HG03469 (cell line): ENCODE measurements around the gene BCAS1.
A peak's percentile ranks its signal among the peaks of the same experiment; 100 is the strongest.

ENCODE experiments used
- ATAC-seq: cut with Tn5 transposase; IDR thresholded peaks from one replicate; pipeline ENCODE4 v1.9.1; 2021; ENCODE audit warnings: mild to moderate bottlenecking, moderate library complexity, moderate number of reproducible peaks; ENCODE audit not compliant: unreplicated experiment

Gene BCAS1

DNA sequence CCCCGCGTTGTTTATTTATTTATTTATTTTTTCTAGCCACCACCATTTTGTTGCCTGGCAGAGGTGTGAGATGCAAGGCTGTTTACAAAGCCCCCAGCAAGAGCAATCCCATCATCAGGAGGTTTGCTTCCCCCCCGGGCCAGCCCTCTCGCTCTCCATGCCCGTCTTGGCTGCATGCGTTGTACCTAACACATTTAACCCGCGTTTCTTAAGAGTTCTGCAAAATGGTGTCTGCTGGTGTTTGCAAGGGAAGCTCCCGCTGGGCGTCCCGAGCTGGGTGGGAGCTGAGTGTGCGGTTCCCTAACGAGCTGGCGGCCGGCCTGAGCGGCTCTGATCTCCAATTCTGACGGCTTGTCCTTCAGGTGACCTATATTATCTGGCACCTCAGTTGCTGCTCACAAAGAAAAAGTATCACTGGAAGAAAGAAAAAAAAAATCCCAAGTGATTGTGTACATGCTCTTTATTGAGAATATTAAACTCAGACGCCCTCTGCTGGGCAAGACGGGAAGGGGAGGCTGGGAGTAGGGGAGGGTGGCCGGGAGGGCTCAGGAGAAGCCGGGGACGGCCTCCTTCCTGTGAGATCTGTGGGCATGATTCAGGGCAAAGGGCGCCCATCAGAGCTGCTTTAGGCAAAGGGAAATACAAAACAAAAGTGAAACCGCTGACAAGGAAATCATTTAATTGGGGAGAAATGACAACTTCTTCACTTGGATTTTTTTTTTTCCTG, 154.8 kb downstream of the BCAS1 start:
- ATAC-seq, result no peak

DNA sequence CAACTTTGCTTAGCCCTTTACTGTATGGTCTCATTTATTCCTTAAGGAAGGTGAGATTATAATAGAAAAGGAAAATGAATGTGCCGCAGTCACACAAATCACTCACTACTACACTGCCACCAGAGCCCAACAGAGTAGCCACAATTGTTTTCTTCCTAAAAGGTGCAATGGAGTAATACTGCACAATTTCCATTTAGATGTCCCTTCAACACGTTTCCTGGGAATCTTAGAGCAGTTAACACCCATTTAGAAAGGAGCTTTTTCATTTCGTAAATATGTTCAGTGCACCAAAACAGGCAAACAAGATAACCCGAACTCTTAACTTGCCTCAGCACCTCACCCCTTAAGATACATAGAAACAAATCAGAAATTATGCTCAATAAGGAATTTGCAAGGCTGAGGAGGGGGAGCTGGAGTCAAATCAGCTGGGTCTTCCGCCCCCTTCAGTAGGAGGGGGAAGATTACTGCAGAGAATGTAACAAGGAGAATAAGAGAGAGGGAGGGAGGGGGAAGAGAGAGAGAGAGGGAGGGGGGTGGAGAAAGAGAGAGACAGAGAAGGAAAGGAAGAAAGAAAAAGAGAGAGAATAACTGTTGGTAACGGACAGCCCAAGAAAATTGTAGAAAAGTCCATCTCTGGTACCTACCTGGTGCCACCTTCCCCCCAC, 155.5 kb downstream of the BCAS1 start:
- no peak for ATAC-seq

DNA sequence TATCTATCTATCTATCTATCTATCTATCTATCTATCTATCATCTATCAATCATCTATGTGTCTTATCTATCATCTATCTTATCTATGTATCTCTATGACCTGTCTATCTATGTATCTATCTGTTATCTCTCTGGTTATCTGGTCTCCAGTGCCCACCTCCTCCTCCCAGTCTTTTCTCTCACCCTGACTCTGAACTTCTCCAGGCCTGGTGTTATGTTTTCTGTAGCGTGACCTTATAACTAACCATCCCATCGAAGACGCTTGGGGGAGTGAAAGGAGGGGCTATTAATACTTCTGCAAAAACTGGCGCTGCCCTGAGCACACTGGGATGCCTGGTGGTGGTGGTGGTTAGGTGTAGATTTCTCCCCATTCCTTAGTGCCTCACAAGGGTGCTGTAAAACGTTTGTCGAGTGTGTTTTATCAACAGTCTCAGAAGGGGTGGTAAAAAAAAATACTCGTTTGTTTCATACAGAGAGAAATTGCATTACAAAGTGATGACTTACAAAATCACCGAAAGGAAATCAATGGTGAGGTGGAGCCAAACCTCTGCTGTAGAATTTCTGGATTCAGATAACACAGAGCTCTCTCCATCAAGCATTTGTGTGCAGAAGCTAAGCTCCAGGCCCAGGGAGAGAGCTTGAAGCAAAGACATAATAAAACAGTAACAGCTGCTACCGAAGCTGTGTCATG, 156.2 kb downstream of the BCAS1 start:
- ATAC-seq, result no peak

DNA sequence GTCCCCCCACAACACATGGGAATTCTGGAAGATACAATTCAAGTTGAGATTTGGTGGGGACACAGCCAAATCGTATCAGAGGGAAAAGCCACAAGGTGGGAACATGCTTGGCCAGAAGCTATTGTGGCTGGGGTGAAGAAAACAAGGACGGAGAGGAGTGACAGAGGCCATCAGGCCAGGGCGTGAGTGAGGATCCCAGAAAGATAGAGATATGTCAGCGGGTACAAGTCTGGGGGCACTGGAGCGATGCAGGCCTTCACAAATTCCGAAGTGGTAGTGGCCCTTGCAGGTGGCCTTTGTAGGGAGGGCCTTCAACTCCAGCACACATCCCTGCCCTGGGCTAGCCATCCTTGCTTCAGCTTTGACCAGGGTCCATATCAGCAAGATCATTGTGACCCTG, 159.1 kb downstream of the BCAS1 start:
- no peak for ATAC-seq

DNA sequence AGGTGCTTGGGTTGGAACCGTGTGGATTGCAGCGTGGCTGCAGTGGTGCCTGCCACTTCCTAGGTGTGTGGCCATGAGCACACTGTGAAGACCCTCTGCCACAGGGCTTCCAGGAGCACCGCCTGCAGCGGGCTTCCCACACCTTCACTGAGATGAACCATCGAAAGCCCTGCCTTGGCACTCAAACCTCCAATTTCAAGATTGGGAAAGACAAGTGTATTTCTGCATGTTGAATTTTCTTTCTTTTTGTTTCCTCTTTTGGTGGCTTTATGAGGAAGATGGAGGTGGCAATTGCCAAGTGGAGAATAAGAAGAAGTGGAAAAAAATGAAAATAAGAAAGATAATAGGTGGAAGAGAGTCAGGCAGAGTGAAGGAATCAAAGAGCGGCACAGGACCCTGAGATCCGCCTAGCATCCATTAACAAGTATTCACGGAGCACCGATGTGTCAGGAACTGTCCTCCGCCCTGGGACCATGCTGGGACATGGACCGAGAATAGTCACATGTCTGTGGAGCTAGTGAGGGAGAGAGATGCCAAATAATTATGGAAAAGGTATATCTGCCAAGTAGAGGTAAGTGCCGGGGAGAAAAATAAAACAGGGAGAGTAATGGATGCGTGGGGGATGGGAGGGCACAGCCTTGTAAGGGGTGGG, 159.9 kb downstream of the BCAS1 start:
- no peak for ATAC-seq

DNA sequence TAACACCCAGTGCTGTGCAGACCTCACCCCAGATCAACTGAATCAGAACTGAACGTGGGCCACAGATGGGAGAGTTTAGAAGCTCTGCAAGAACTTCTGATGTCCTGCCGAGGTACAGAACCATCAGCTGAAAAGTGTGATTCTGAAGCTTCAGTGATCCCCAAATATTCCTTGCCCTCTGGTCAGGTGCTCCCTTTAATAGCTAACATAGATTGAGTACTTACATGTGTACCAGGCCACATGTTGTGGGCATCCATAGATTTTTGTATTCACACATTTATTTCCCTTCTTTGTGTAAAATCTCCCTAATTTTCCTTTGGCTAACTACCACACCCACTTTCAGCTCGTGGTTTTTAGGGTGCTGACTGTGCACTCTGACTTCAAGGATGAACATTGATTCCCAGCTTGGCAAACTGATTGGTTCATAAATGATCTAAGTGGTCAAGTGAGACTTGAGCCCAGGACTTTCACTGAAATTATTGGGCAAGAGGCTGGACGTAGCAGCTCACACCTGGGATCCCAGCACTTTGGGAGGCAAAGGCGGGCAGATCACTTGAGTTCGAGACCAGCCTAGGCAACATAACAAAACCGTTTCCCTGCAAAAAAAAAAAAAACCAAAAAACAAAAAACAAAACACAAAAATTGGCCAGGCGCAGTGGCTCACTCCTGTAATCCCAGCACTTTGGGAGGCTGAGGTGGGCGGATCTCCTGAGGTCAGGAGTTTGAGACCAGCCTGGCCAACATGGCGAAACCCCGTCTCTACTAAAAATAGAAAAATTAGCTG, 162.2 kb downstream of the BCAS1 start:
- no peak for ATAC-seq

DNA sequence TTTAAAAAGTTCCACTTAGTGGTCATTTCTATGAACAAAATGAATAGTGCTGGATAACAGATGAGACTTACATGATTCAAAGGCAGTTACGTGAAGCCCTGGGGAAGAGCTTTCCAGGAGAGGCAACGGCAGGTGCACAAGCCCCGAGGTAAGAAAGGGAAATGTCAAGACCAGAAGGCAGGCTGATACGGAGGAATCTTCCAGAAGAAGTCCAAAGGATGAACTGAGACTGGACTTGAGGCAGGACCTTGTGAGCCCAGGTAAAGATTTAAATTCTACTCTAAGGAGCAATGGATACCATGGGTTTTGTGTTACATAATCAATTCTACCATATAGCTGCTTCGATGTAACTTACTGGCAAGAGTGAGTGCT, 164.6 kb downstream of the BCAS1 start:
- ATAC-seq, result no peak

DNA sequence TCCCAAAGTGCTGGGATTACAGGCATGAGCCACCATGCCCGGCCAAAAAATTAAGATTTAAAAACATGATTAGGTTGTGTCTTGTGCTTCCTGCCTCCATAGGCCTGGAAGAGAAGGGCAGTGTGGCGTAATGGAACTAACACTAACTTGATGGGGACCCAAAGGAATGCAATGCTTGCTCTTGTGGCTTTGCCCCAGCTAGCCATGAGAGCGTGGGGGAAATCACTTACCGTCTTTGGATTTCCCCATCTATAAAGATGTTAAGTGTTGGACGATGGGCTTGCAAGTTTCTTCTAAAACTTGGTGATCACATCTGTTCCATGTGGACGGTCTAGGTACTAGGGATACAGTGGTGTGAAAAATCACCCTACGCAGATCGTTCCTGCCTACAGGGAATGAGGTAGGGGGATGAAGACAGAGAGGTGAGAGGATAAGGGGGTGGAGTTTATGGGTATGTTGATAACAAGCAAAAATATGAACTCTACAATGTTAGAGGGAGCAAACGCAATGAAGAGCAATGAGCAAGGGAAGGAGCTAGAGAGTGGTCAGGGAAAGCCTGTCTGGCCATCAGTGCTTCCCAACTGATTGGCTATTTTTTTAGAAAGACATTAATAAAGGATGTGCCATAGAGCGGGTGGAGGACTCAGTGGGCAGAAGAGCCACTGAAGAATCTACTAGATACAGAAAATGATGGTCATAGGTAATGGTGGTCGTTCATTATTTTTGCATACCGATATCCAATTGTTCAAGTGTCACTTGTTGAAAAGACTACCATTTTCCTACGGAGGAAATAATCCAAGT, 165.2 kb downstream of the BCAS1 start:
- ATAC-seq, result no peak

DNA sequence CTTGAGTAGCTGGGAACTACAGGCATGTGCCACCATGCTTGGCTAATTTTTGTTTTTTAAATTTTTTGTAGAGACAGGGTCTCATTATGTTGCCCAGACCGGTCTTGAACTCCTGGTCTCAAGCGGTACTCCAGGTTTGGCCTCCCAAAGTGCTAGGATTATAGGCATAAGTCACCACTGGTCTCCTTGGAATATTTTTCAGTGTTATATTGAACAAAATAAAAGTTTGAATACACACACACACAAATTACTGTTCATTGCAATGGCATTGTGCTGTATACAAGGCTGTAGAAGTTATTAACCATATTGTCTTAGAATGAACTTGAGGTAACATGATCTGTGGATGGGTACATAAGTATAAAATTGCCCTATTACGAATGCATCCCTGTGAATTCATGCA, 166.1 kb downstream of the BCAS1 start:
- no peak for ATAC-seq

DNA sequence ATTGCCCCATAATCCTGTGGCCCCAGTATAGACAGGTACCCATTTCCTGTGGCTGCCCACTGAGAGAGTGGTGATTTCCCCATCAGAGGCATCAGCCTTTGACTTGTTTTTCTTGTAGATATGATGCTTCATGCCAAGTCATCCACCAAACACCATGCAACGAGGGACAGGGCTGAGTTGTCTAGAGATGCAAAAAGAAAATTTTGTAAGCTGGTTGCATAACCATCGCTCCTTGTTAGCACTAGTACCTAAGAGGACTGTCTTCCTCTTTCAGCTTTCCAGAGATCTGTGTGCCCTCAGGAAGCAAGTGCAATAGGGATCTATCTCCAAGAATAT, 166.8 kb downstream of the BCAS1 start:
- no peak for ATAC-seq

DNA sequence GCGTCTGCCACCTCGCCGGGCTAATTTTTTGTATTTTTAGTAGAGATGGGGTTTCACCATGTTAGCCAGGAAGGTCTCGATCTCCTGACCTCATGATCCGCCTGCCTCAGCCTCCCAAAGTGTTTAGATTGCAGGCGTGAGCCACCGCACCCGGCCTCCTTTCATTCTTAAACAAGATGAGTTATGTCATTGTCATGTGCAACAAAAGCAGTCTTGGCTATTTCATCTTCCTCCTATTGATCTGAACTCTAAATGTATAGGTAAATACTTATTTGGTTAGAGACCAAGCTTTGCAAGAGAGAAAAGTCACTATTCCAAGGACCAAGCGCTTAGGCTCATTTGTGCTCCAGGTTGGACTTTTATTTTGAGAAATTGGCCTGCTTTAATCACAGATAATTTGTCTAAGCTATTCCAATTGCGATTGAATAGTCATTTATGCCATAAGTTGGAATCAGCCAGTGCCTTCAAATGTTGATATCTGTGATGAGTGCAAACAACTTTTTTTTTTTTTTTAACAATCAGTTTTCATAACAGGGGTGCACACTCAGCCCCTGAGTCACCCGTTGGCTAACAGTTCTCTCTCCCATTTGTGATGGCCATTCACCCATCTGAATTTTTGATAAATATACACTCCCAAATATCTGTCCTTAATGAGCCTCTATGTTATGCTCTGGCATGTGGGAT, 167.3 kb downstream of the BCAS1 start:
- no peak for ATAC-seq

DNA sequence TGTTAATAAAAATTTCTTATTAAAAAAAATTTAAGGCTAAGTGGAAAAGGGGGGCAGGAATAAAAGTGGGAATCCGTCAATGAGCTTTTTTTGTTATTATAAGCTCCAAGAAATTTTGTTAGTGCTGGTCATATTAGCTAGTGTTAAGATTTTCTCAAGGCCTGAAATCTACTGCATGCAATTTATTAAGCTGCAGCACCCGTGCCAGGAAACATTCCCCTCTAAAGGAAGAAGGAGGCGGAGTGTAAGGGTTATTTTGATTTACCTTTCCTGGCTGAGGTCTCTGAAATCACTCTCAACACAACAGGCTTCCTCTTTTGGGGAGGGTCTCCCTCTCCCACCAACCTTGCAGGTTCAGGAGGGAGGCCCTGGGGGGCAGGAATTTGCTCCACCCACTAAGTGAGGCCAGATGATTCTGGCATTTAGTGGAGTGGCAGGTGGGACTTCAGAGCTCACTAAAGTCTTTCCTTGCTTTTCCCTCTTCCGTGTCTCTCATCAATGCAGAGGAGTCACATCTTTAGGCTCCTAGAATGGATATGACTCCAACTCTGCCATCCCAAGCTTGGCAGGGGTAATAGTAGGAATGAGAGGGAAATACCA, 168.8 kb downstream of the BCAS1 start:
- no peak for ATAC-seq

DNA sequence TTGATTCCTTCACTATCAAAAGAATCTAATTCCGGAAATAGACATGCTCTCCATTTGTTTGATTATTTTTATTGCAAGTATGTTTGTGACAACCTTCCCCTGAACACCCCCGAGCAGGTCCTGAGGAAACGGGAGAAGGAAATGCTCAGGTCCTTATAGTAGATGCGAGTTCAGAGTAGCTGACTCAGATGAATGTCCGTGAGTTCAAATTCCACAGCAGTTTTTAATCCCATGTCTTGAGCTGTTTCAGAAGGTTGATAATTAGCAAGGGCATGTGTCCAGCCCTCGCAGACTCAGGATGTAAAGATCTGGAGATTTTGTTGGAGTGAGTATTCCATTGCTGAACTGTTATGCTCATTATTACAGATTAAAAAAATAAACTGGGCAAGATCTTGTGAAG, 169.3 kb downstream of the BCAS1 start:
- no peak for ATAC-seq

DNA sequence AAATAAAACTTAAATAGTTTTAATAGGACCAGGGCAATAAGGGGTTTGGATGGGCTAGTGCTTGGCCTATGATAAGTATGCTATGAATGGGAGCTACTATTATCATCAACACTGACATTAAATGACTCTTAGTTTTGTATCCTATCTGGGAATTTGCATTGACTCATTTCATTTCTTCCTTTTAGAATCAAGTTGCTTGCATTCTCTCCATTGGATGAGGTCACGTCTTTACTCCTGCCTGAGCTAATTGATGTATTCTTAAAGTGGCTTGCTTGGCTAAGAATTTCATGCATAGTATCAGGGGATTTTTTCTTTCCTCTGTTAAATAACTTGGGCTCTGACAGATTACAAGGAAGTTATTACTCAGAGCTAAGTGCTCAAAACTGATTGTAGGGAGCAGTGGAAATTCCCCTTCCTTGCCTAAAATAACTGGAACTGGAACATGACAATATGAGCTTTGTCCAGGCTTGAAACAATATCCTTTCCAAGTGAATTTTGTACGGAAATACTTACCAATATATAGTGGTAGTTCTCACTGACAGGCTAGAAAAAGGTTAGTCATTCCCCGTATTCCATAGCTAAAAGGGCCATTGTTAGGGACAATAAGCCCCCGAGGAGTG, 169.9 kb downstream of the BCAS1 start:
- ATAC-seq, result no peak

DNA sequence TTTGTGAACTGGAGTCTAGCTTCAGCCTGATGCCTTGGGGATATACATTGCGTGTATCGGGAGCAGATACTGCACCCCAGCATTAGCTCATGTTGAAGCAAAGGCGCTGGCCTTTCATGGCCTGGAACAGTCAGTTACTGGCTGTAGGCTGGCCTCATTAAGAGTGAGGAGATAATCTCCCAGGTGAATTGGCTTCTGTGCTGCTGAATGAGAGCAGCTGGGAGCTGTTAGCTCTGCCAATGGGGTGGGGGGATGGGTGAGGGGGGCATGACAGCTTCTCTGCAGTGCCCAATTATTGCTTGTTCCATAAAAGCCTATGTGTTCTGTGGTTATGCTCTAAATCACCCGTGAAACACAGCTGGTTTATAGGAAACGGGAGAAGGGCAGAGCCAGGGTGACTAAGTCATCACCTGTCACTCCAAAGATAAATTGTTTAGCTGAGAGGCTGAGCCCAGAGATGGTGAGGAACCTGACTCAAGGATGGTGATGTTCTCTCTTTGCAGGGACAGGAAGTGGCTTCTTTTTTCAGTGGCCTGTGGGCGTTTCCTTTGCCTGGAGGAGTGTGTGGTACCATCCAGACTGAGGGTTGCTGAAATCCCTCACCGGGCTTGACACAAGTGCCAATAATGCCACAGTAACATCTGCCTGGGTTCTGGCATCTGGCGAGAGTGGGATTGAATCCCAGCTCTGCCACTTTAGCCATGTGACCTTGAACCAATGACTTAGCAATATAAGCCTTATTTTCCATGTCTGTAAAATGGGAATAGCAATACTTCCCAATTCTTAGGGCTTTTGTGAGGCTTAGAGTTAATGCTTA, 170.8 kb downstream of the BCAS1 start:
- peak; percentile 70 for ATAC-seq

DNA sequence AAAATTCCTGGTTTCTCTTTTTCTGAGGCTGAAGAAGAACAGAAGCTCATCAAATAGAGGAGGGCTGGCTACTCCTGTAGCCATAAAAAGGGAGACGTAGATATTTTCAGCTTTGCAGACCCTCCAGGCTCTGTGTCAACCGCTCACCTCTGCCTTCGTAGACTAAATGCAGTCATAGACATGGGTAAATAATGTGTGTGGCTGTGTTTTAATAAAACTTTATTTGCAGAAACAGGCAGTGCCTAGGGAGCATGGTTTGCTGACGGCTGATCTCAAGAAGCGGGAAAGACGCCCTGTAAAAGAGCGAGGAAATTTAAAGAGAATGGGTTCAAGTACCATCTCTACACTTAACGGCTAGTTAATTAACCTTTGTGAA, 171.8 kb downstream of the BCAS1 start:
- ATAC-seq, result no peak

DNA sequence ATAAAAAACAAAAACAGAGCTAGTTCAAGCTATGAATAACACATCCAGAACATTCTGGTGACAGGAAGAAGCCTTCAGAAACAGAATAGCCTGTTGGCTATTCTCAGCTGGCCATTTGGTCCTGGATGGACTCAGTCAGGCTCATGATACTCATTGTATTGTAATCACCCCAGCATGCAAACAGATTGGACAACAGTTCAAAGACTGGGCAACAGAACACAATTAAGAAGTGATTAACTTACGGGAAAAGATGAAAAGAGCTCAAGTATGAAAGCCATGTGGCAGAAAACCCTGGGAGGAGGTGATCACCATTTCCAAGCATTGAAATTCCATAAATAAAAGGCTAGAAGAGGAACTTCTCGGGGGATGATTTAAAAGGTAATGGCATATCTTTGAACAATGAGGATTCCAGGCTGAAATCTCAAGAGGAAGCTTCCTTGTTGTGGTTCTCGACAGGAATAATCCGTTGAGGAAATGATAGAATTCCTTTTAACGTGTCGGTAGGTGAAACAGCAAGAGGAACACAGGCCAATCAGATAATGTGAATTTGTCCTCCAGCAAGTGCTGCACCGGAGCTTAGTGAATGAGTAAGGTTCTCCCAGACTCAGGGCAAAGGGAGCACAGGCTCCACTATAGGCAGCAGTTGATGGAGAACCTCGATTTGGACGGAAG, 172.4 kb downstream of the BCAS1 start:
- no peak for ATAC-seq
